Measurements from ENCODE around the gene CGB1. TPM values are rescaled to one million over a fixed set of nuclear protein-coding genes. Genes with fewer than 3 reads are reported as not detected.

CGB1 gene
- total and polyA plus RNA-seq, 2 experiments from 2014 or later = 3.2 TPM; not detected in 1

- no peak overlapping the region for H2AFZ ChIP-seq
- TF ChIP-seq EZH2phosphoT487 (IDR thresholded peaks at IDR 0.05; ENCODE audit: insufficient read depth, low read depth) = no peak
- no peak for TF ChIP-seq EZH2 (IDR thresholded peaks at IDR 0.05; ENCODE audit: insufficient read depth, poor library complexity, severe bottlenecking)
- no peaks in the 10 kb centered on the region for H3K27me3 ChIP-seq (replicated peaks; ENCODE audit: insufficient read depth)
- H3K4me3 ChIP-seq = no peak overlapping the region
- no peaks in the 10 kb centered on the region for H3K9me3 ChIP-seq (ENCODE audit: low read depth)
- H3K27ac ChIP-seq = no peak overlapping the region
- in situ Hi-C loops (cut with MboI) = no loop called here
- no peaks in the 10 kb centered on the region for H3K79me2 ChIP-seq (ENCODE audit: insufficient read depth)
- peaks cover 9% of the 10 kb centered on the region for H3K4me1 ChIP-seq (ENCODE audit: insufficient read depth)
- H3F3A ChIP-seq (ENCODE audit: insufficient read depth) = no peaks in the 10 kb centered on the region
- H3K9me2 ChIP-seq (ENCODE audit: insufficient read depth) = no peaks in the 10 kb centered on the region
- H3K9ac ChIP-seq = no peak overlapping the region
- DNase-seq = peak; percentile 23
- 89 to 91% methylated on average over 29 to 32 of the region's 32 CpGs for WGBS, 2 experiments (ENCODE audit: low coverage in 1 of 2, low lambda C conversion rate in 2 of 2, missing lambda C conversion rate in 2 of 2)
- no peaks in the 10 kb centered on the region for H3K36me3 ChIP-seq (ENCODE audit: low read depth)
- H4K20me1 ChIP-seq (ENCODE audit: insufficient read depth) = no peaks in the 10 kb centered on the region
- H3K4me2 ChIP-seq (ENCODE audit: unreplicated experiment) = no peak overlapping the region
Measured at GRCh38 chr19:49014123-49014869, 22.4 kb downstream of the CGB1 start.

GRCh38 chr19:49011194-49011593 is 25.5 kb downstream of the CGB1 start:
- no peaks in the 10 kb centered on the region for H3K79me2 ChIP-seq (ENCODE audit: insufficient read depth)
- in situ Hi-C loops (cut with MboI) = no loop called here
- H4K20me1 ChIP-seq (ENCODE audit: insufficient read depth) = no peaks in the 10 kb centered on the region
- H3K4me3 ChIP-seq = no peak overlapping the region
- WGBS, 2 experiments (ENCODE audit: low coverage in 1 of 2, low lambda C conversion rate in 2 of 2, missing lambda C conversion rate in 2 of 2) = 82 to 92% methylated on average over 12 to 17 of the region's 17 CpGs
- no peak overlapping the region for H2AFZ ChIP-seq
- H3K9ac ChIP-seq = no peak overlapping the region
- TF ChIP-seq EZH2phosphoT487 (IDR thresholded peaks at IDR 0.05; ENCODE audit: insufficient read depth, low read depth) = no peak
- TF ChIP-seq EZH2 (IDR thresholded peaks at IDR 0.05; ENCODE audit: insufficient read depth, poor library complexity, severe bottlenecking) = no peak
- no peak overlapping the region for H3K27ac ChIP-seq
- H3K4me2 ChIP-seq (ENCODE audit: unreplicated experiment) = no peak overlapping the region
- no peaks in the 10 kb centered on the region for H3K27me3 ChIP-seq (replicated peaks; ENCODE audit: insufficient read depth)
- no peaks in the 10 kb centered on the region for H3K4me1 ChIP-seq (ENCODE audit: insufficient read depth)
- H3K9me3 ChIP-seq (ENCODE audit: low read depth) = no peaks in the 10 kb centered on the region
- no peak for DNase-seq
- peaks cover 3% of the 10 kb centered on the region; the same call in 1 of the 2 replicates for H3K36me3 ChIP-seq (ENCODE audit: low read depth)
- H3F3A ChIP-seq (ENCODE audit: insufficient read depth) = no peaks in the 10 kb centered on the region
- H3K9me2 ChIP-seq (ENCODE audit: insufficient read depth) = no peaks in the 10 kb centered on the region

DNA sequence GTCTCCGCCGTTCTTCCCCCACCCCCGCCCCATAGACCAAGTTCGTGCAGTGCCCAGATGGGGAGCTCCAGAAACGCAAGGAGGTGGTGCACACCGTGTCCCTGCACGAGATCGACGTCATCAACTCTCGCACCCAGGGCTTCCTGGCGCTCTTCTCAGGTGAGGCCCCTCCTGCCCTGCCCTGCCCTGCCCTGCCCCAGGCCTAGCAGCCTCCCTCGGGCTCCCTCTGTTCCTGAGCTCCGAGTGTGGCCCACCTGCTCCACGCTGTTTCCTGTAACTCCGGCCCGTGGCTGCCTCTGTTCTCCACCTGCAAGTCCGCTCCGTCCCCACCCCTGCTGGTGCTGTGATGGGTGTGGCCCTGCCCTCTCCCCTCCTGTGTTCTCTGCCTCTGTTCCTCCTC is 26.2 kb downstream of the CGB1 start:
- Histone ChIP-seq H3K36me3 (ENCODE audit: low read depth) (peaks cover 3% of the 10 kb centered on the region; the same call in 1 of the 2 replicates), H2AFZ (no peak overlapping the region), H3F3A (ENCODE audit: insufficient read depth) (no peaks in the 10 kb centered on the region), H3K4me1 (ENCODE audit: insufficient read depth) (no peaks in the 10 kb centered on the region), H3K27me3 (replicated peaks; ENCODE audit: insufficient read depth) (no peaks in the 10 kb centered on the region), H3K79me2 (ENCODE audit: insufficient read depth) (no peaks in the 10 kb centered on the region), H3K27ac (no peak overlapping the region), H3K9ac (no peak overlapping the region), H3K9me3 (ENCODE audit: low read depth) (no peaks in the 10 kb centered on the region), H3K4me3 (no peak overlapping the region), H3K4me2 (ENCODE audit: unreplicated experiment) (no peak overlapping the region), H3K9me2 (ENCODE audit: insufficient read depth) (no peaks in the 10 kb centered on the region), H4K20me1 (ENCODE audit: insufficient read depth) (no peaks in the 10 kb centered on the region)
- no peak for TF ChIP-seq EZH2 (IDR thresholded peaks at IDR 0.05; ENCODE audit: insufficient read depth, poor library complexity, severe bottlenecking)
- TF ChIP-seq EZH2phosphoT487 (IDR thresholded peaks at IDR 0.05; ENCODE audit: insufficient read depth, low read depth) = no peak
- in situ Hi-C loops (cut with MboI) = no loop called here
- no peak for DNase-seq
- 80 to 86% methylated on average over 15 to 18 of the region's 18 CpGs for WGBS, 2 experiments (ENCODE audit: low coverage in 1 of 2, low lambda C conversion rate in 2 of 2, missing lambda C conversion rate in 2 of 2)

- peaks cover 3% of the 10 kb centered on the region; the same call in 1 of the 2 replicates for H3K36me3 ChIP-seq (ENCODE audit: low read depth)
- in situ Hi-C loops (cut with MboI) = no loop called here
- WGBS, 2 experiments (ENCODE audit: low coverage in 1 of 2, low lambda C conversion rate in 2 of 2, missing lambda C conversion rate in 2 of 2) = 88 to 91% methylated on average over 17 to 18 of the region's 18 CpGs
Measured at GRCh38 chr19:49009828-49010227, 26.9 kb downstream of the CGB1 start.

More at GRCh38 chr19:49009828-49010227, 26.9 kb downstream of the CGB1 start:
- H3K9me3 ChIP-seq (ENCODE audit: low read depth) = no peaks in the 10 kb centered on the region
- H3K4me3 ChIP-seq = no peak overlapping the region
- no peaks in the 10 kb centered on the region for H3K27me3 ChIP-seq (replicated peaks; ENCODE audit: insufficient read depth)
- H4K20me1 ChIP-seq (ENCODE audit: insufficient read depth) = no peaks in the 10 kb centered on the region
- no peaks in the 10 kb centered on the region for H3F3A ChIP-seq (ENCODE audit: insufficient read depth)
- H3K4me1 ChIP-seq (ENCODE audit: insufficient read depth) = no peaks in the 10 kb centered on the region
- H3K4me2 ChIP-seq (ENCODE audit: unreplicated experiment) = no peak overlapping the region
- H3K27ac ChIP-seq = no peak overlapping the region
- no peak overlapping the region for H3K9ac ChIP-seq
- no peaks in the 10 kb centered on the region for H3K9me2 ChIP-seq (ENCODE audit: insufficient read depth)
- no peak overlapping the region for H2AFZ ChIP-seq
- no peaks in the 10 kb centered on the region for H3K79me2 ChIP-seq (ENCODE audit: insufficient read depth)
- no peak for TF ChIP-seq EZH2 (IDR thresholded peaks at IDR 0.05; ENCODE audit: insufficient read depth, poor library complexity, severe bottlenecking)
- no peak for TF ChIP-seq EZH2phosphoT487 (IDR thresholded peaks at IDR 0.05; ENCODE audit: insufficient read depth, low read depth)
- DNase-seq = no peak
